Measurements from ENCODE around the gene DOK6.

DNA sequence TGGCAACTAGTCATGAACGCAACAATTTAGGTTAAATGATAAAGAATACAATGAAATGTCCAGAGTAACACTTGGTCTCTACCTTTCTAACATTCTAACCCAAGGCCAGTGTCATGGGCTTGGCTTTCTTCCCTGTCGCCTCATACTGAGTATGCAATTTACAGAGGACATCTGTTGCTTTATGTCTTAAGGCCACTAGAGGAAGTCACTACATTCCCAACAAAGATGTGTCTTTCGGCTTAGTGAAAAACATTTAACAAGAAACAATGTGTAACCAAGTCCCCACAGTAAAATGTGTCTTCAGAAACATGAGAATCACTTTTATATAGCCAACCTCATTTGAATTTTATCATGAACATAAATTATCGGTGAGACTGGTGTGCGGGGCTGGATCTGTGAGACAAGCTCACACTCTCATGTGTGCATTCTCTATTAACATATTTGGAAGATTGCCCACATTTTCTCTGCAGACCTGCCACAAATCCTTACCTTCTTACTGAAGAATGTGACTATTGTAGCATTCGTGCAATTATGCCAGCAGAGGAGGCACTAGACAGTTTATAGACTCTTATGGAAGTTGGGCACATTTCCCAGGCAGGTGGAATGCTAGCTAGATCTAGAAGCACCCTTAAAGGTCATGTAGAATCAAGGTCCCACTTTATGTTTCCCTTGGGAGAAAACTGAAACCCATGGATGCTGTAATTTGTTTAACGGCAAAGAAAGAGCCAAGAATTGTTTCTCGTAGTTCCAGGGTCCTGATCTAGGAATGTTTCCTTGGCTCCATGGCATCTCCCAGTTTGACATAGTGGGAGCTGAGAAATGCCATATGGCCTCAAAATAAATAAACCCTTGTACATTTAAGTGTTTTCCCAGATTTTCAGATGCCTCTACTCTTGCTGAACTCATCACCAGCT is 445.2 kb downstream of the DOK6 start:
- TF ChIP-seq POLR2AphosphoS5 (IDR thresholded peaks at IDR 0.05; ENCODE audit: low read depth, low read length), result no peak
- no peak for TF ChIP-seq SIN3A (IDR thresholded peaks at IDR 0.05; ENCODE audit: borderline replicate concordance, insufficient read depth, low read length)
- TF ChIP-seq TAF1 (IDR thresholded peaks at IDR 0.05; ENCODE audit: borderline replicate concordance, insufficient read depth, low read length), result no peak

All from PFSK-1 (cell line).